Measurements from ENCODE around the gene MAP3K10.
A peak's percentile ranks its signal among the peaks of the same experiment; 100 is the strongest.
"Not testable (repeated sequence)": the region's sequence is repeated elsewhere in the genome, so short reads cannot be mapped to it uniquely, and the experiment has no call there.

The MAP3K10 gene

GRCh38 chr19:40217027-40217810 is 26.0 kb downstream of the MAP3K10 start:
- DNase-seq (ENCODE audit: low spot score): peak; percentile 77

GRCh38 chr19:40217934-40218890 is 27.0 kb downstream of the MAP3K10 start, which contains the start of gene TTC9B:
Gene TTC9B (minus strand): TSS chr19:40218384. CDS start chr19:40218381, 3 bp downstream.
- peak; percentile 89 for DNase-seq (ENCODE audit: low spot score)

- DNase-seq (ENCODE audit: low spot score): not testable (repeated sequence)
Measured at GRCh38 chr19:40219029-40219428, 27.8 kb downstream of the MAP3K10 start.

- no peak for DNase-seq (ENCODE audit: low spot score)
Measured at GRCh38 chr19:40219721-40220276, 28.6 kb downstream of the MAP3K10 start.

GRCh38 chr19:40220674-40221073 is 29.4 kb downstream of the MAP3K10 start:
- DNase-seq (ENCODE audit: low spot score): no peak

GRCh38 chr19:40221858-40222619 is 30.8 kb downstream of the MAP3K10 start:
- peak; percentile 92 for DNase-seq (ENCODE audit: low spot score)

- DNase-seq (ENCODE audit: low spot score): peak; percentile 88
Measured at GRCh38 chr19:40223135-40223822, 32.1 kb downstream of the MAP3K10 start.

GRCh38 chr19:40224342-40225150 is 33.3 kb downstream of the MAP3K10 start:
- DNase-seq (ENCODE audit: low spot score): no peak

- DNase-seq (ENCODE audit: low spot score): no peak
Measured at GRCh38 chr19:40225440-40226305, 34.4 kb downstream of the MAP3K10 start.

- no peak for DNase-seq (ENCODE audit: low spot score)
Measured at GRCh38 chr19:40228346-40228745, 37.1 kb downstream of the MAP3K10 start.

GRCh38 chr19:40228863-40229262 is 37.6 kb downstream of the MAP3K10 start:
- no peak for DNase-seq (ENCODE audit: low spot score)

- no peak for DNase-seq (ENCODE audit: low spot score)
Measured at GRCh38 chr19:40229484-40229883, 38.3 kb downstream of the MAP3K10 start.

- DNase-seq (ENCODE audit: low spot score): no peak
Measured at GRCh38 chr19:40229926-40230417, 38.7 kb downstream of the MAP3K10 start.

GRCh38 chr19:40231057-40231456 is 39.8 kb downstream of the MAP3K10 start:
- DNase-seq (ENCODE audit: low spot score): no peak

GRCh38 chr19:40231544-40232424 is 40.6 kb downstream of the MAP3K10 start:
- DNase-seq (ENCODE audit: low spot score): peak; percentile 78

GRCh38 chr19:40232479-40232878 is 41.3 kb downstream of the MAP3K10 start:
- DNase-seq (ENCODE audit: low spot score): peak; percentile 58

- DNase-seq (ENCODE audit: low spot score): no peak
Measured at GRCh38 chr19:40232949-40233810, 42.0 kb downstream of the MAP3K10 start.
